ENCODE measurements around the gene FAM107B. TPM values are rescaled to one million over a fixed set of nuclear protein-coding genes. Genes with fewer than 3 reads are reported as not detected.

The FAM107B gene
- total and polyA plus RNA-seq, 4 experiments from 2014 or later = 191 to 346 (median 238) TPM

DNA sequence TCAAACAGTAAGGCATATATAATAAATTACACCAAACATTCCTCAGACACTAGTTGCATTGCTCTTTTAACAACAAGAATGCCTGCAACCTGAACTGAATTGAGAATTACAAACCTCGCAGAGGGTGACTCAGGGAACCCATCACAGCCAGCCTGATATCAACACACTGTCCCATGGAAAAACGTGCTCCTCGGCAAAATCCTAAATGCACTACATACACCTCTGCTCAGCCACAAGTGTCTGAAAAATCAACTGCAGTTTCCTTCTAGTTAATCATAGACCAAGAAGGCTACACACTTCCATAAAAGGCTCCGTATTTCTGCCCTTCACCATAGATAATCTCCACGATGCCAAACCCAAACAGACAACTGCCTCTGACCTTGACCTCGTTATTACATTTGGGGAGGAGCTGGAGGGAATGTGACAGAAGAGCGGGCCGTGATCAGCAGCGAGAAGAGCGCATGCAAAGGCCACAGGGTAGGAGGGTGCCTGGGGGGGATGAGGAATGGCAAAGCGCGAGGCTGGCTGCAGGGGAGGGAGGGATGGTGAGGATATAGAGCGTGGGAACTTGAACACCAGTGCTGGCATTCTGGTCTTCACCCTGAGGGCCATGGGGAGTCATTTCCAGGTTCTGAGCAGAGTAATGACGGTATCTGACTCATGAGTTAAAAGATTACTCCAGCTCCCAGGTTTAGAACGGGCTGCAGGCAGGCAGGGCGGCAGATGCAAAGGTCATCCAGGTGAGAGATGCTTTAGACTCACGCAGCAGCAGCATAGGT, 242.0 kb downstream of the FAM107B start:
- peaks cover 58 to 84% of the 10 kb centered on the region in 2 donors for H3K36me3 Mint-ChIP-seq
- H3K9me3 Mint-ChIP-seq = no peaks in the 10 kb centered on the region
- no peak overlapping the region for H3K27ac ChIP-seq (ENCODE audit: low read depth, low read length)
- DNase-seq = no peak
- H3K27ac Mint-ChIP-seq = peak overlapping the region in 6 of 7 donors; percentile 67 to 94 (median 82)
- intact Hi-C loops (cut with micrococcal nuclease) = no loop called here
- no peak overlapping the region for H3K4me3 ChIP-seq (ENCODE audit: low read length in 2 of 2)
- H3K4me3 Mint-ChIP-seq = peak overlapping the region in 4 of 8 donors; percentile 0 to 53 (median 42)
- ChIA-PET CTCF (ENCODE audit: partially characterized antibody) (interaction anchor here (1.0 to 1.6 kb wide), 2 partner anchors 32 to 290 kb away, joined by 3 to 6 read pairs; no protein-coding TSS in a partner anchor), POLR2A (ENCODE audit: partially characterized antibody) (interaction anchor here (0.8 kb wide), 1 partner anchor 16 kb away, joined by 3 read pairs; no protein-coding TSS in a partner anchor)
- no peaks in the 10 kb centered on the region for H3K27me3 ChIP-seq (ENCODE audit: insufficient read depth, low read length)
- H3K36me3 ChIP-seq (ENCODE audit: insufficient read depth, low read length) = peaks cover 60% of the 10 kb centered on the region
- H3K9me3 ChIP-seq (ENCODE audit: control insufficient read depth in 1 of 2, low read length in 2 of 2) = no peaks in the 10 kb centered on the region
- no peaks in the 10 kb centered on the region for H3K27me3 Mint-ChIP-seq
- H3K4me1 Mint-ChIP-seq = peaks cover 72 to 100% (median 88%) of the 10 kb centered on the region in 4 donors
- H3K4me1 ChIP-seq (ENCODE audit: insufficient read depth, low read length) = peaks cover 97% of the 10 kb centered on the region

DNA sequence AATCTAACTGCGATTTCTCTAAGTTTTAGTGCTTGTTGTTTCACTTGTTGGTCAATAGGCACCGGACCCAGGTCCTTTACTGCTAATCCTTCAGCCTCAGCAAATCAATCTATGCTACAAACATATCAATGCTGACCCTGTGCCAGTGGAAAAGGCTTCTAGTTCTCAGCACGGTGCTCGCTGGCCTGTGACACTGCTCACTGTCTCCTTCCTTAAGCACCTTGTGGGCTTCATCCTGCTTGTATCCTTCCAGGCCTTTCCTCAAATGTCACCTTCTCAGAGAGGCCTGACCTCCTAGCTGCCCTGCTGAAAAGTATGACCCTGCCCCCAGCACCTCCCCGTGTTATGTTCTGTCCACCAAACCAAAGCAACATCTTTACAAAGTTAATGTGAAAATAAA, 242.7 kb downstream of the FAM107B start:
- H3K27ac ChIP-seq (ENCODE audit: low read depth, low read length) = peak overlapping the region; percentile 18
- peaks cover 60 to 84% of the 10 kb centered on the region in 2 donors for H3K36me3 Mint-ChIP-seq
- DNase-seq = no peak
- H3K27me3 ChIP-seq (ENCODE audit: insufficient read depth, low read length) = no peaks in the 10 kb centered on the region
- H3K9me3 ChIP-seq (ENCODE audit: control insufficient read depth in 1 of 2, low read length in 2 of 2) = no peaks in the 10 kb centered on the region
- intact Hi-C loops (cut with micrococcal nuclease) = no loop called here
- POLR2A ChIA-PET (ENCODE audit: partially characterized antibody) = interaction anchor here (0.8 kb wide), 1 partner anchor 17 kb away, joined by 3 read pairs; no protein-coding TSS in a partner anchor
- no peaks in the 10 kb centered on the region for H3K27me3 Mint-ChIP-seq
- CTCF ChIA-PET (ENCODE audit: partially characterized antibody) = interaction anchor here (0.6 to 1.0 kb wide), 2 partner anchors 31 to 63 kb away, joined by 3 read pairs; no protein-coding TSS in a partner anchor
- H3K27ac Mint-ChIP-seq = peak overlapping the region; percentile 39 to 94 (median 82)
- H3K4me1 Mint-ChIP-seq = peaks cover 73 to 100% (median 88%) of the 10 kb centered on the region in 4 donors
- no peak overlapping the region for H3K4me3 ChIP-seq (ENCODE audit: low read length in 2 of 2)
- H3K9me3 Mint-ChIP-seq = no peaks in the 10 kb centered on the region
- H3K36me3 ChIP-seq (ENCODE audit: insufficient read depth, low read length) = peaks cover 63% of the 10 kb centered on the region
- peaks cover 99% of the 10 kb centered on the region for H3K4me1 ChIP-seq (ENCODE audit: insufficient read depth, low read length)
- peak overlapping the region in 3 of 8 donors; percentile 23 to 53 (median 39) for H3K4me3 Mint-ChIP-seq

DNA sequence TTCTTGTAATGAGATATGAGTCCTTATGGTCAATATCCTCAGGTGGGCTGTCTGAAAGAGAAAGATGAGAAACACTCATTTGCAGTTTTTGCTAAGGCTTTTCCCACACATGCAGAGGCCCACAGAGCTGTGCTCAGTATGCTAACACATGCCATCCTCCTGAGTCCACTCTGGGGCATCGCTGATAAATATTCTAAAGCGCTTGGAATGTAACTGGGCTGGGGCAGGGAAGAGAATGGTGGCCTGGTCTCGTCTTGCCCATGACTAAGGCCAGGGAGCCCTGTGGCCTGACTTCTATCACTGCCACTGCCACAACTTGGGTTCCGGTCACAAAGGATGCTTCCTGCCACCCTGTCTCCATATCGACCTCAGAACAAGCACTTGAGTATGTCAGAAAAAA, 244.2 kb downstream of the FAM107B start:
- ChIA-PET CTCF (ENCODE audit: partially characterized antibody) (interaction anchor here (1.6 kb wide), 1 partner anchor 16 kb away, joined by 3 read pairs; no protein-coding TSS in a partner anchor), POLR2A (ENCODE audit: partially characterized antibody) (interaction anchor here (1.2 to 2.7 kb wide), 2 partner anchors 23 to 53 kb away, joined by 3 to 8 read pairs; no protein-coding TSS in a partner anchor)
- H3K27ac Mint-ChIP-seq = peak overlapping the region; percentile 16 to 94 (median 82)
- H3K4me1 ChIP-seq (ENCODE audit: insufficient read depth, low read length) = peaks cover 97% of the 10 kb centered on the region
- peaks cover 73 to 97% (median 84%) of the 10 kb centered on the region in 4 donors for H3K4me1 Mint-ChIP-seq
- H3K36me3 ChIP-seq (ENCODE audit: insufficient read depth, low read length) = peaks cover 60% of the 10 kb centered on the region
- no peaks in the 10 kb centered on the region for H3K27me3 ChIP-seq (ENCODE audit: insufficient read depth, low read length)
- no peaks in the 10 kb centered on the region for H3K27me3 Mint-ChIP-seq
- peak overlapping the region in 4 of 8 donors; percentile 6 to 64 (median 44) for H3K4me3 Mint-ChIP-seq
- H3K27ac ChIP-seq (ENCODE audit: low read depth, low read length) = no peak overlapping the region
- peaks cover 69 to 85% of the 10 kb centered on the region in 2 donors for H3K36me3 Mint-ChIP-seq
- H3K4me3 ChIP-seq (ENCODE audit: low read length in 2 of 2) = no peak overlapping the region
- H3K9me3 ChIP-seq (ENCODE audit: control insufficient read depth in 1 of 2, low read length in 2 of 2) = no peaks in the 10 kb centered on the region
- no peak for DNase-seq
- intact Hi-C loops (cut with micrococcal nuclease) = no loop called here
- no peaks in the 10 kb centered on the region for H3K9me3 Mint-ChIP-seq

DNA sequence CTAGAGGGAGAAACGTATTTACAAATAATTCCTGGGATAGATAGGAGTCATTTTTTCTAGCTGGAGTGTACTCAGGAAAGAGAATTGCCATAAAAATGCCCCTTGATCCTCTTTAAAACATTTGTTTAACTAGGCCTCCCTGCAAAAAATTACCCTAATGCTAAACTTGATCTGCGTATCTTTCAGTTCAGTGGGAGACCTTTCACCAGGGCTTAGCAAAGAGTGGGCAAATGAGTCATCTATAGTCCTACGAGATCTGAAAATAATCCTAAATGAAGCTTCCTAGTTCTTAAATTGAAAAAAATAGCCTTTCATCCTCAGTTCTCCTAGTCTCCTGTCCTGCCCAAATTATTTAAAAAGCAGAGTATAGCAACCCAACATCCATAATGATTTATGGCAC, 245.3 kb downstream of the FAM107B start:
- H3K36me3 Mint-ChIP-seq = peaks cover 67 to 83% of the 10 kb centered on the region in 2 donors

DNA sequence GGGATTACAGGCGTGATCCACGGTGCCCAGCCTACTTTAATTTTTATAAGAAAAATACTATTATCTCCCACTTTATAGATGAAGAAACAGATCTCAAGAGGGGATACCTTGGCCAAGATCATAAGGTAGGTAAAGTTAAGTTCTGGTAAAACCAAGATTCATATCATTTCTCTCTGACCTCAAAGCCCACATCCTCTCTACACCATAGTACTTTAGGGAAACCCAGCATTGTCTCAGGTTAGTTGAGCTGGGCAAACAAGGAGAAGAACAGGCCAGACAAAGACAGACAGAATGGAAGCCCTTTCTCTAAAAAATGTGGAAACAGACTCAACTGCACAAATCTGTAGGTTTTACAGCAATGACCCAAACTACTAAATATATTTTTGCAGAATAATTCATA, 246.2 kb downstream of the FAM107B start:
- POLR2A ChIA-PET (ENCODE audit: partially characterized antibody) = interaction anchor here (0.6 to 3.2 kb wide), 12 partner anchors 9 to 310 kb away, joined by 3 to 12 read pairs (median 4); partner anchors contain the start of genes CDNF, HSPA14 and MSANTD7

More for the DNA sequence above, 245.3 kb downstream of the FAM107B start:
- Mint-ChIP-seq H3K27me3 (no peaks in the 10 kb centered on the region), H3K9me3 (no peaks in the 10 kb centered on the region), H3K4me3 (peak overlapping the region in 3 of 8 donors; percentile 64 to 77 (median 73)), H3K27ac (peak overlapping the region in 6 of 7 donors; percentile 39 to 94 (median 83)), H3K4me1 (peaks cover 69 to 97% (median 82%) of the 10 kb centered on the region in 4 donors)
- H3K27me3 ChIP-seq (ENCODE audit: insufficient read depth, low read length) = no peaks in the 10 kb centered on the region
- H3K4me1 ChIP-seq (ENCODE audit: insufficient read depth, low read length) = peaks cover 97% of the 10 kb centered on the region
- no peak overlapping the region for H3K4me3 ChIP-seq (ENCODE audit: low read length in 2 of 2)
- no peak for DNase-seq
- CTCF ChIA-PET (ENCODE audit: partially characterized antibody) = interaction anchor here (0.8 to 1.7 kb wide), 13 partner anchors 9 to 443 kb away, joined by 3 to 11 read pairs (median 4); no protein-coding TSS in a partner anchor
- no peak overlapping the region for H3K27ac ChIP-seq (ENCODE audit: low read depth, low read length)
- intact Hi-C loops (cut with micrococcal nuclease) = no loop called here
- no peaks in the 10 kb centered on the region for H3K9me3 ChIP-seq (ENCODE audit: control insufficient read depth in 1 of 2, low read length in 2 of 2)
- POLR2A ChIA-PET (ENCODE audit: partially characterized antibody) = interaction anchor here (0.8 to 3.2 kb wide), 12 partner anchors 8 to 742 kb away, joined by 3 to 12 read pairs (median 4); partner anchors contain the start of genes CDNF, HSPA14 and MSANTD7
- H3K36me3 ChIP-seq (ENCODE audit: insufficient read depth, low read length) = peaks cover 53% of the 10 kb centered on the region

DNA sequence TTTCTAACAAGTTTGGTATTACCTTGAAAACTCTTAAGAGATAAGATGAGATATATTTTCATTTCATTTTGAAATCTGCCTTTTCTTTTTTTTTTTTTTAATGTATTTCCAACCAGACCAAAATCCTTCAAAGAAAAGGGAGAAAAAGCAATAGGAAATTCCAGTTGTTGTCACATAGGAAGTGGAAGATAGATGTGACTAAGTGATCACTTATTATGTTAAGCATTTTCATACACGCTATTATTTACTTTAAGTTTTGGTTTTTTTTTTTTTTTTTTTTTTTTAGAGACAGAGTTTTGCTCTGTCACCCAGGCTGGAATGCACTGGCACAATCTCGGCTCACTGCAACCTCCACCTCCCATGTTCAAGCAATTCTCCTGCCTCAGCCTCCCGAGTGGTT, 246.8 kb downstream of the FAM107B start:
- POLR2A ChIA-PET (ENCODE audit: partially characterized antibody) = interaction anchor here (1.2 to 3.2 kb wide), 5 partner anchors 10 to 310 kb away, joined by 3 to 12 read pairs (median 4); partner anchors contain the start of genes CDNF, HSPA14 and MSANTD7
- peaks cover 65 to 82% of the 10 kb centered on the region in 2 donors for H3K36me3 Mint-ChIP-seq
- no peak overlapping the region for H3K27ac ChIP-seq (ENCODE audit: low read depth, low read length)

More for the DNA sequence above, 246.2 kb downstream of the FAM107B start:
- Mint-ChIP-seq H3K27ac (peak overlapping the region; percentile 10 to 94 (median 75)), H3K36me3 (peaks cover 62 to 81% of the 10 kb centered on the region in 2 donors), H3K27me3 (no peaks in the 10 kb centered on the region), H3K4me1 (peaks cover 65 to 96% (median 78%) of the 10 kb centered on the region in 4 donors), H3K4me3 (peak overlapping the region in 7 of 8 donors; percentile 33 to 77 (median 70)), H3K9me3 (no peaks in the 10 kb centered on the region)
- CTCF ChIA-PET (ENCODE audit: partially characterized antibody) = interaction anchor here (0.8 to 1.7 kb wide), 12 partner anchors 9 to 444 kb away, joined by 3 to 11 read pairs (median 4); no protein-coding TSS in a partner anchor
- intact Hi-C loops (cut with micrococcal nuclease) = no loop called here
- Histone ChIP-seq H3K27me3 (ENCODE audit: insufficient read depth, low read length) (no peaks in the 10 kb centered on the region), H3K27ac (ENCODE audit: low read depth, low read length) (no peak overlapping the region), H3K36me3 (ENCODE audit: insufficient read depth, low read length) (peaks cover 47% of the 10 kb centered on the region), H3K9me3 (ENCODE audit: control insufficient read depth in 1 of 2, low read length in 2 of 2) (no peaks in the 10 kb centered on the region), H3K4me1 (ENCODE audit: insufficient read depth, low read length) (peaks cover 97% of the 10 kb centered on the region), H3K4me3 (ENCODE audit: low read length in 2 of 2) (no peak overlapping the region)
- peak; percentile 53 to 72 (median 57) for DNase-seq

More for the DNA sequence above, 246.8 kb downstream of the FAM107B start:
- H3K9me3 Mint-ChIP-seq = no peaks in the 10 kb centered on the region
- Histone ChIP-seq H3K36me3 (ENCODE audit: insufficient read depth, low read length) (peaks cover 47% of the 10 kb centered on the region), H3K27me3 (ENCODE audit: insufficient read depth, low read length) (no peaks in the 10 kb centered on the region), H3K9me3 (ENCODE audit: control insufficient read depth in 1 of 2, low read length in 2 of 2) (no peaks in the 10 kb centered on the region), H3K4me1 (ENCODE audit: insufficient read depth, low read length) (peaks cover 97% of the 10 kb centered on the region), H3K4me3 (ENCODE audit: low read length in 2 of 2) (no peak overlapping the region)
- intact Hi-C loops (cut with micrococcal nuclease) = no loop called here
- peaks cover 63 to 96% (median 77%) of the 10 kb centered on the region in 4 donors for H3K4me1 Mint-ChIP-seq
- no peaks in the 10 kb centered on the region for H3K27me3 Mint-ChIP-seq
- peak overlapping the region; percentile 10 to 94 (median 75) for H3K27ac Mint-ChIP-seq
- H3K4me3 Mint-ChIP-seq = peak overlapping the region in 6 of 8 donors; percentile 33 to 73 (median 66)
- CTCF ChIA-PET (ENCODE audit: partially characterized antibody) = interaction anchor here (1.0 to 1.5 kb wide), 4 partner anchors 10 to 296 kb away, joined by 3 to 11 read pairs (median 4); no protein-coding TSS in a partner anchor
- no peak for DNase-seq
